K562 (cell line): ENCODE data around the gene COL8A2. TPM values are rescaled to one million over a fixed set of nuclear protein-coding genes. Genes with fewer than 3 reads are reported as not detected.

Experiments
- CAMTA2 ChIP-seq: fragments of 250-450 bp; sonication (Bioruptor Pico); conservative IDR thresholded peaks from 2 replicates; pipeline ENCODE4 v1.5.1; 2022
- CXXC5 ChIP-seq: fragments of 250-450 bp; sonication (Bioruptor Pico); IDR thresholded peaks from 2 replicates; pipeline ENCODE4 v1.8.0; 2022; ENCODE audit warnings: inconsistent platforms, mild to moderate bottlenecking, moderate library complexity
- KLF13 ChIP-seq: fragments of 450-650 bp; IDR thresholded peaks from 2 replicates; pipeline ENCODE4 v1.6.1; 2016; ENCODE audit warnings: missing genetic modification characterization, low read depth, mild to moderate bottlenecking, missing compliant biosample characterization, moderate library complexity, borderline replicate concordance
- MXD1 ChIP-seq: fragments of 250-450 bp; sonication (Bioruptor Pico); IDR thresholded peaks from 2 replicates; pipeline ENCODE4 v1.8.0; 2021; ENCODE audit warnings: borderline replicate concordance, mild to moderate bottlenecking, moderate library complexity; ENCODE audit not compliant: poor library complexity, severe bottlenecking
- POLR2AphosphoS2 ChIP-seq: IDR thresholded peaks from 2 replicates; pipeline ENCODE4 v1.6.1; 2012; ENCODE audit warnings: low read length, improper control_type of control experiment
- POU5F1 ChIP-seq: fragments of 150-350 bp; IDR thresholded peaks from 2 replicates; pipeline ENCODE4 v1.6.1; 2014; ENCODE audit warnings: borderline replicate concordance, low read length, low read depth, mild to moderate bottlenecking; ENCODE audit not compliant: partially characterized antibody
- SP2 ChIP-seq: IDR thresholded peaks from 2 replicates; pipeline ENCODE4 v1.6.1; 2011; ENCODE audit warnings: mild to moderate bottlenecking, low read depth, low read length, moderate library complexity; ENCODE audit not compliant: poor library complexity, severe bottlenecking; ENCODE audit errors: extremely low read depth
- STAG1 ChIP-seq: sonication (generic); formaldehyde crosslinking; IDR thresholded peaks from 2 replicates; pipeline ENCODE4 v1.5.0; 2020; ENCODE audit warnings: missing genetic modification reagents, borderline replicate concordance
- XRCC4 ChIP-seq: IDR thresholded peaks from one replicate; pipeline ENCODE4 v1.6.1; 2011; ENCODE audit not compliant: insufficient read depth, insufficient read length; ENCODE audit errors: extremely low read depth
- ZNF212 ChIP-seq: fragments of 450-650 bp; formaldehyde crosslinking; IDR thresholded peaks from 2 replicates; pipeline ENCODE4 v1.4.0; 2020; ENCODE audit warnings: mild to moderate bottlenecking
- ZNF274 ChIP-seq: IDR thresholded peaks from 2 replicates; pipeline ENCODE4 v1.6.1; 2011; ENCODE audit warnings: low read depth, mild to moderate bottlenecking, low read length, moderate library complexity, borderline replicate concordance
- ZNF408 ChIP-seq: fragments of 250-450 bp; sonication (Bioruptor Pico); IDR thresholded peaks from 2 replicates; pipeline ENCODE4 v1.4.0; 2020; ENCODE audit warnings: low read depth, mild to moderate bottlenecking, moderate library complexity
- ZNF444 ChIP-seq: fragments of 250-450 bp; sonication (Bioruptor Pico); IDR thresholded peaks from 2 replicates; pipeline ENCODE4 v1.4.0; 2020; ENCODE audit warnings: mild to moderate bottlenecking, moderate library complexity
- ZNF639 ChIP-seq, 2 experiments: fragments of 200-800 bp in 1 of 2; sonication (Bioruptor generic) in 1 of 2; sonication (generic) in 1 of 2; formaldehyde crosslinking in 1 of 2; IDR thresholded peaks in 1 of 2; conservative IDR thresholded peaks in 1 of 2; 2 replicates each; pipeline versions ENCODE4 v1.5.0 to v1.6.1; 2016 to 2020; ENCODE audit warnings: missing compliant biosample characterization in 1 of 2, missing genetic modification characterization in 1 of 2, missing genetic modification reagents in 1 of 2
- ZZZ3 ChIP-seq: fragments of 450-650 bp; IDR thresholded peaks from 2 replicates; pipeline ENCODE4 v1.6.1; 2016; ENCODE audit warnings: antibody characterized with exemption, mild to moderate bottlenecking, moderate library complexity
- polyA plus RNA-seq, 8 experiments: library from polyadenylated mRNA; depleted of rRNA in 4 of 8; stranded (reverse) in 5 of 8; unstranded in 3 of 8; fragments of >200 nt; fragmentation: Nextera tagmentation in 2 of 8; fragmentation: Illumina TruSeq in 1 of 8; extraction: Ambion mirVana in 2 of 8; extraction: Trizol in 1 of 8; gene quantifications; 2 replicates each; pipeline versions ENCODE4 v1.2.1 to v1.2.3, GENCODE V29; 2011 to 2014; ENCODE audit warnings: inconsistent platforms in 1 of 8, missing spikeins in 1 of 8
- total RNA-seq, 7 experiments: library from RNA; depleted of rRNA in 6 of 7; stranded (reverse); fragments of >200 nt in 6 of 7; fragmentation: Illumina TruSeq in 2 of 7; extraction: Trizol in 2 of 7; gene quantifications; 2 replicates each; pipeline versions ENCODE4 v1.2.1 to v1.2.3, GENCODE V29; 2011 to 2021; ENCODE audit warnings: low replicate concordance in 1 of 7
- TF ChIP-seq, protein P1 (sequence below): fragments of 450-650 bp; formaldehyde crosslinking; IDR thresholded peaks from 2 replicates; pipeline ENCODE4 v1.4.0; 2020; ENCODE audit warnings: mild to moderate bottlenecking, moderate library complexity
- TF ChIP-seq, protein P2 (sequence below): fragments of 450-650 bp; formaldehyde crosslinking; IDR thresholded peaks from 2 replicates; pipeline ENCODE4 v1.4.0; 2022; ENCODE audit warnings: missing genetic modification characterization
- TF ChIP-seq, protein P3 (sequence below): sonication (generic); formaldehyde crosslinking; IDR thresholded peaks from 2 replicates; pipeline ENCODE4 v1.8.0; 2022; ENCODE audit warnings: mild to moderate bottlenecking, missing genetic modification reagents

The COL8A2 gene
- total and polyA plus RNA-seq, 9 of the 15 experiments (the other 6 are each of a cell fraction or from before 2014, with no cell fraction given) = 0.03 to 0.14 (median 0.04) TPM; not detected in 5

DNA sequence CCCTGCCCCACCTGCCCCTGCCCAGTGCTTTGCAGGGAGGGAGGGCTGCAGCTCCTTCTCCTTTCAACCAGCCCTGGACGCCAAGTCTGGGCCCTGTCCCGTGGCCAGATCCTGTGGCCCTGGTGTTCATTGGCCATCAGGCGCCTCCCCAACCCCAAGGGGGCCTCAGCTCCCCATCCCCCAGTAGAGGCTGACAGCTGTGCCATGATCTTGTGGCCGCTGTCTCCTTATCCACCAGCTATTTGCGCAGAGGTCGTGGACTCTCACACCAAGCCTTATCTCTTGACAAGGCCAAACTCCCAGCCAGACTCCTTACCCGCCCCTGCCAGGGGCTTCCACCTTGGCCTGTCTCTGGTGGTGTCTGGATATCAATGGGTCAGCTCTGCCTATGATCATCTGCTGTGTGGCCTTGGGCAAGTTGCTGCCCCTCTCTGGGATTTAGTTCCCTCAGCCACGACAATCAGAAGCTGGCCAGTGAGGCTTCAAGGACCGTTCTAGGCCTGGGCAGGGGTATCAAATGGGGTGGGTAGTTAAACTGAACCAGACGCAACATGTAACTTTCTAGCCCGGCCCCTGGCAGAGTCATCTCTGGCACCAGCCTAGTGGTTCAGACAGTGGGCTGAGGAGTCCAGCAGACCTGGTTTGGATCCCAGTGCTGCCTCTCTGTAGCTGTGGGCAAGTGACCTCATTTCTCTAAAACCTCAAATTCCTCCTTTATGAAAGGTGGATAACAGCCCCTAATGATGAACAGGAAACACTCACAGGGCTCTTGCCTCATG, 3.3 kb upstream of the COL8A2 start (continued):
- TF ChIP-seq, protein P1, sequence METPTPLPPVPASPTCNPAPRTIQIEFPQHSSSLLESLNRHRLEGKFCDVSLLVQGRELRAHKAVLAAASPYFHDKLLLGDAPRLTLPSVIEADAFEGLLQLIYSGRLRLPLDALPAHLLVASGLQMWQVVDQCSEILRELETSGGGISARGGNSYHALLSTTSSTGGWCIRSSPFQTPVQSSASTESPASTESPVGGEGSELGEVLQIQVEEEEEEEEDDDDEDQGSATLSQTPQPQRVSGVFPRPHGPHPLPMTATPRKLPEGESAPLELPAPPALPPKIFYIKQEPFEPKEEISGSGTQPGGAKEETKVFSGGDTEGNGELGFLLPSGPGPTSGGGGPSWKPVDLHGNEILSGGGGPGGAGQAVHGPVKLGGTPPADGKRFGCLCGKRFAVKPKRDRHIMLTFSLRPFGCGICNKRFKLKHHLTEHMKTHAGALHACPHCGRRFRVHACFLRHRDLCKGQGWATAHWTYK (CRISPR knock-in tag) = peak; percentile 59; the same call in 1 of the 2 replicates
- TF ChIP-seq ZNF274 = no peak
- no peak for TF ChIP-seq ZNF408 (CRISPR knock-in tag)
- no peak for TF ChIP-seq ZZZ3
- no peak for TF ChIP-seq MXD1
- TF ChIP-seq, protein P2, sequence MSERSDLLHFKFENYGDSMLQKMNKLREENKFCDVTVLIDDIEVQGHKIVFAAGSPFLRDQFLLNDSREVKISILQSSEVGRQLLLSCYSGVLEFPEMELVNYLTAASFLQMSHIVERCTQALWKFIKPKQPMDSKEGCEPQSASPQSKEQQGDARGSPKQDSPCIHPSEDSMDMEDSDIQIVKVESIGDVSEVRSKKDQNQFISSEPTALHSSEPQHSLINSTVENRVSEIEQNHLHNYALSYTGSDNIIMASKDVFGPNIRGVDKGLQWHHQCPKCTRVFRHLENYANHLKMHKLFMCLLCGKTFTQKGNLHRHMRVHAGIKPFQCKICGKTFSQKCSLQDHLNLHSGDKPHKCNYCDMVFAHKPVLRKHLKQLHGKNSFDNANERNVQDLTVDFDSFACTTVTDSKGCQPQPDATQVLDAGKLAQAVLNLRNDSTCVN (CRISPR knock-in tag) = no peak
- TF ChIP-seq XRCC4 = no peak
- TF ChIP-seq, protein P3, sequence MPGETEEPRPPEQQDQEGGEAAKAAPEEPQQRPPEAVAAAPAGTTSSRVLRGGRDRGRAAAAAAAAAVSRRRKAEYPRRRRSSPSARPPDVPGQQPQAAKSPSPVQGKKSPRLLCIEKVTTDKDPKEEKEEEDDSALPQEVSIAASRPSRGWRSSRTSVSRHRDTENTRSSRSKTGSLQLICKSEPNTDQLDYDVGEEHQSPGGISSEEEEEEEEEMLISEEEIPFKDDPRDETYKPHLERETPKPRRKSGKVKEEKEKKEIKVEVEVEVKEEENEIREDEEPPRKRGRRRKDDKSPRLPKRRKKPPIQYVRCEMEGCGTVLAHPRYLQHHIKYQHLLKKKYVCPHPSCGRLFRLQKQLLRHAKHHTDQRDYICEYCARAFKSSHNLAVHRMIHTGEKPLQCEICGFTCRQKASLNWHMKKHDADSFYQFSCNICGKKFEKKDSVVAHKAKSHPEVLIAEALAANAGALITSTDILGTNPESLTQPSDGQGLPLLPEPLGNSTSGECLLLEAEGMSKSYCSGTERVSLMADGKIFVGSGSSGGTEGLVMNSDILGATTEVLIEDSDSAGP (CRISPR knock-in tag) = no peak
- TF ChIP-seq STAG1 (CRISPR knock-in tag) = no peak
- TF ChIP-seq ZNF444 = no peak
- TF ChIP-seq KLF13 (tag) = no peak
- no peak for TF ChIP-seq CAMTA2 (CRISPR knock-in tag)
- TF ChIP-seq POU5F1 = no peak
- TF ChIP-seq SP2 = no peak
- no peak for TF ChIP-seq CXXC5 (CRISPR knock-in tag)
- no peak for TF ChIP-seq ZNF212 (CRISPR knock-in tag)
- no peak for TF ChIP-seq POLR2AphosphoS2
- no peak for TF ChIP-seq ZNF639 (CRISPR knock-in tag; conservative IDR thresholded peaks at IDR 0.05 in 1 of 2, IDR thresholded peaks at IDR 0.05 in 1 of 2)
